LNCaP clone FGC (cell line): Measurements from ENCODE around the gene ODAD4.
"Not testable (repeated sequence)": the region's sequence is repeated elsewhere in the genome, so short reads cannot be mapped to it uniquely, and the experiment has no call there.

ENCODE experiments used
- DNase-seq: peaks from one replicate; pipeline ENCODE4 v3.0.0-alpha.2; 2011; ENCODE audit warnings: low read depth
- H3K4me3 ChIP-seq: 2 replicates; pipeline ENCODE4 v1.5.1; 2011; ENCODE audit warnings: mild to moderate bottlenecking, low read depth, low read length, control low read depth
- CTCF ChIP-seq: IDR thresholded peaks from 2 replicates; pipeline ENCODE4 v1.5.1; 2012; ENCODE audit warnings: mild to moderate bottlenecking; ENCODE audit not compliant: control insufficient read depth, insufficient read depth; ENCODE audit errors: extremely low read depth

ODAD4 gene

DNA sequence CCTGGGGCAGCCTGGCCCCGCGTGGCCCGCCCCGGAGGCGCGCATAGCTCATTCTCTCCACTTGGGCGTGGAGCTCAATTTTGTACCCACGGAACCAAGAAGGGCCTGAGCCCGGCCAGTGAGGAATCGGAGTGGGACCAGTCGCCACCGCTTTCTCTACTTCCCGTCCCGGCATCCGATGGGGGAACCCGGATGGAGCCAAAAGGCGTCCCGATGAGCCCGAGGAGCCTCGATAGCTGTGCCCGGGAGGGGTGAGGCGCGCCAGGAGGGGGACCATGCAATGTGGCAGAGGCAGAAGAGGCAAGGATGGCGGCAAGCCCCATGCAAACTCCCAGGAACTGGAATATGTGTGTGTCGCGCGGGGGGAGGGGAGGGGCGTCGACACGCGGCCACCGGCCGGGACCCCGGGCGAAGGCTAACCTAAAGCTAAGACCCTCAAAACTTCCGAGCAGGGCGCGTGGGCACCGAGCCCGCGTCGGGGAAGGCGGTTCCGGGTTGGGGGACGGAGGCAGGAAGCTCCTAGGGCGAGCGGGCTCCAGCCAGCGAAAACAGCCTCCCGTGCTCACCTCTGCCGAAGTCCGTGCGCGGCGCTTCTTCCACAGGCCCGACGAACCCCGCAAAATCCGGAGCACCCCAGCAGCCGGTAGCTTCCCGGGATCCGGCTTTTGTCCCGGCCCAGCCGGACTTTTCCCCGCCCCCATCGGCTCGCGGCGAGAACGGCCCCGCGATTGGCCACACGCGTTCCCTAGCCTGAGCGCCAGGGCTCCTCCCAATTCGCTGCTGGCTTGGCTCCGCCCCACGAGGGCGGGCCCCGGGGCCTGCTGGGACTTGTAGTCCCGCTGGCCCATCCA lies 11.9 kb upstream of the ODAD4 start, which contains the start of gene ACLY:
Gene ACLY, minus strand, starts transcription at position 638 of the 851 bp plus-strand sequence. CDS start 5,078 bp downstream, outside the sequence.
- peak within 1 kb of the TSS; percentile 99 for H3K4me3 ChIP-seq
- peak; percentile 88 for DNase-seq
- no peak for TF ChIP-seq CTCF

GRCh38 chr17:41919165-41919817 lies 11.1 kb upstream of the ODAD4 start:
- DNase-seq: peak; percentile 37
- peak overlapping the region; percentile 99 for H3K4me3 ChIP-seq
- no peak for TF ChIP-seq CTCF

GRCh38 chr17:41919840-41920579 lies 10.4 kb upstream of the ODAD4 start:
- DNase-seq: peak; percentile 52
- peak overlapping the region; percentile 99 for H3K4me3 ChIP-seq
- TF ChIP-seq CTCF: no peak

GRCh38 chr17:41920580-41920955 lies 9.8 kb upstream of the ODAD4 start:
- TF ChIP-seq CTCF: no peak
- H3K4me3 ChIP-seq: no peak overlapping the region
- DNase-seq: no peak

- H3K4me3 ChIP-seq: no peak overlapping the region
- DNase-seq: no peak
- no peak for TF ChIP-seq CTCF
Measured at GRCh38 chr17:41925991-41926590, 4.3 kb upstream of the ODAD4 start.

DNA sequence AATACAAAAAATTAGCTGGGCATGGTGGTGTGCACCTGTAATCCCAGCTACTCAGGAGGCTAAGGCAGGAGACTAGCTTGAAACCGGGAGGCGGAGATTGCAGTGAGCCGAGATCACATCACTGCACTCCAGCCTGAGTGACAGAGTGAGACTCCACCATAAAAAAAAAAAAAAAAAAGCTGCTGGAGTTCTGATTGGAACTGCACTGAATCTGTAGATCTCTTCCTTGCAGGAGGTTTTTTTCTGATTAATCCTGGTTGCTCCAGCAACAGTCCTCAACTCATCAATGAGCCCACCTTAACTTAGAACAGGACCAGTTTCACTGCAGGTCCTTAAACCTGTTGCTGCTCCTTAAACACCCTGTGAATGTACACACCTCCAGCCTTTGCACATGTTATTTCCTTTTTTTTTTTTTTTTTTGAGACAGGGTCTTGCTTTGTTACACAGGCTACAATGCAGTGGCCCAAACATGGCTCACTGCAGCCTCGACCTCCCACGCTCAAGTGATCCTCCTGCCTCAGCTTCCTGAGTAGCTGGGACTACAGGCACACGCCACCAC lies 1.6 kb upstream of the ODAD4 start:
- DNase-seq: no peak
- no peak for TF ChIP-seq CTCF
- H3K4me3 ChIP-seq: no peak overlapping the region

- peak overlapping the region; percentile 58 for H3K4me3 ChIP-seq
- DNase-seq: not testable (repeated sequence)
Measured at GRCh38 chr17:41930833-41931156, 378 bp downstream of the ODAD4 start.

- H3K4me3 ChIP-seq: not testable (repeated sequence)
Measured at GRCh38 chr17:41931715-41932114, 1.3 kb downstream of the ODAD4 start.

More at GRCh38 chr17:41931715-41932114, 1.3 kb downstream of the ODAD4 start:
- not testable (repeated sequence) for DNase-seq
